RKO (cell line): ENCODE data around the gene SPON2.

ENCODE experiments used
- DNase-seq: peaks from one replicate; pipeline ENCODE4 v3.0.0-alpha.2; 2016; ENCODE audit warnings: low spot score

SPON2 gene

GRCh38 chr4:1208970-1209704 is 36.8 kb upstream of the SPON2 start:
- DNase-seq = no peak

DNA sequence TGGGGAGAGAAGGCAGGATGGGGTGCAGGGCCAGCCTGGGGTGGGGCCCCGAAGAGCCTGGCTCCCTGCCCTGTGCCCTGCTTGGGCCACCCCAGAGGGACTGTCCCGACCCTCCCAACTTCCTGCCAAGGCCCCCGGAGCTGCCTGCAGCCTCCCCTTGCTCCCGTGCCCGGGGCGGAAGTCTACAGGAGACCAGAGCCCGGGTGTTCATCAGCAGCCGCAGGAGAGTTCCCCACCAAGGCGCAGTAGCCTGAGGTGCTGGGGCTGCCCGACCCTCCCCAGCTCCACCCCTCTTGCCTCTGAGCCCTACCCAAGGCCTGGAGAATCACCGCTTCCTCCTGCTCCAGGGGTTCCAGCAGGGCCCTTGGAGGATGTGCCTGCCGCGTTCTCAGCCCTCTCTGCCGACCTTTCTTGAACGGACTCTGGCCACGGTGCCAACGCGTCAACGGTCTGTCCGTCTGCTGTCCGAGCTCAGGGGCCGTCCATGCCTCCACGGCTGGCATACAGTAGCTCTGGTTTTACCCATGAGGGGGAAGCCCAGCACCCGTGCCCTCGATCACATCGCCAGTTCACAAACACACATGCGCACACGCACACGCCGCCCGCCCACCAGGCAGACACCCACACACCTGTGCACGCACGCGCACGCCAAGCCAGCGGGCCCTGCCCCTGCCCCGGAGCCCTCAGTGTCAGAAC is 36.0 kb upstream of the SPON2 start:
- DNase-seq = no peak

DNA sequence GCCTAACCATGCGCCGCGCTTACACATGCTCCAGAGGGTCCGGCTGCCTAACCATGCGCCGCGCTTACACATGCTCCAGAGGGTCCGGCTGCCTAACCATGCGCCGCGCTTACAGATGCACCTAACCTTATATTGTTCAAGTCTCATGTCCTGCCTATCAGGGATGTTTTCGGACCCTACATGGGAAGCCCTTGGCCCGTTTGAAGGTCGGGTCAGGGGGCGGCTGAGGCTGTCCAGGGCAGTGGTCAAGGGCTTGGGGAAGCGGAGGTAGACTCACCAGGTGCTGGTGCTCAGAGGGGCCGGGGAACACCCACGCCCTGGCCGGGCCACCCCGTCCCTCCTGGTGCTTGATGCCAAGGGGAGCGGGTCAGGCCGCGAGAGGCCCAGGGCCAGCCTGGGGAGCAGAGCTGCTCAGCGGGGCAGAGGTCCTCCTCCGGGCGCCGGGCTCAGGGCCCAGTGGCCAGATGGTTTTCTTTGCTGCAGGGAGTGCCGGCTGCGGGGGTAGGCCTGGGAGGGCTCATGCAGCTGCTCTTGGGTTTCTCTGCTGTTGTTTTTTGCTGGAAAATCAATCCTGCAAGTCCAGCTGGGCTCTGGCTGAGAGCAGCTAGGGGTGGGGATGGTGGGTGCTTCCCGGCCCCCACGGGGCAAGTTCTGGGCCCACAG is 35.4 kb upstream of the SPON2 start:
- DNase-seq = no peak

- no peak for DNase-seq
Measured at GRCh38 chr4:1207157-1207470, 34.7 kb upstream of the SPON2 start.

DNA sequence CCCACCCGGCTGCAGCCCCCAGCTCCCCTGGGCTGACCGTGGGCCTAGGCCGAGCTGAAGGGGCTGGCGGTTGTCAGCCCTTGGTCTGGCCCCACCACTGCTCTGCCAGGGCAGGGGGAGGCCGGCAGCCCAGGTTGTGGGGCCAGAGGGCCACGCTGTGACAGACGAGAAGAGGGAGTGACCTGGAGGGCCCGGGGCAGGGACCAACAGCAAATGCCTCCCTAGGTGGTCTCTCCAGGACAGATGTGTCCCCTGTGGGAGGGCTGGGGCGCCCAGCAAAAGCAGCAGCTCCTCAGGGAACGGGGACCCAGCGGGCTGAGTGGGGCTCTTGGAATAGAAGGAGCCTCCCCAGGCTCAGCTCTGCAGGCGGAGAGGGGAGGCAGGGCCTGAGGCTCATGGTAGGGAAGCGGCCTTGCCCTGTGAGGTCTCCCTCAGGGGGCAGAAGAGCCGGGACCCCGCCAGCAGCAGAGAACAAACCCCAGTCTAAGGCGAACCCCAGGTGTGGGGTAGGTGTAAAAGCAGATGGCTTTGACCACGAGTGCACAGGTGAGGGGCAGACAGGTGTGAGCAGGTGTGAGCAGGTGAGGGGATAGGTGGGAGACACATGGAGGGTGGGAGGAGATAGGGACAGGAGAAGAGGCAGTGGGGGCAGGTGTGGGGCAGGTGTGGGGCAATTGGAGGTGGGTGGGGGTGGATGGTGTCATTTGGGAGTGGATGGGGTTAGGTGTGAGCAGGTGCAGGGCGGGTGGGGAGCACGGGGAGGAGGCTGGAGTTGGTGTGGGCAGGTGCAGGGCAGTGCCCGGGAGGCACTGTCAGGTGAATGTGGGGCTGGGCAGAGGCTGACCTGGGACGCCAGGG is 34.1 kb upstream of the SPON2 start:
- no peak for DNase-seq

- no peak for DNase-seq
Measured at GRCh38 chr4:1205586-1206298, 33.4 kb upstream of the SPON2 start.

DNA sequence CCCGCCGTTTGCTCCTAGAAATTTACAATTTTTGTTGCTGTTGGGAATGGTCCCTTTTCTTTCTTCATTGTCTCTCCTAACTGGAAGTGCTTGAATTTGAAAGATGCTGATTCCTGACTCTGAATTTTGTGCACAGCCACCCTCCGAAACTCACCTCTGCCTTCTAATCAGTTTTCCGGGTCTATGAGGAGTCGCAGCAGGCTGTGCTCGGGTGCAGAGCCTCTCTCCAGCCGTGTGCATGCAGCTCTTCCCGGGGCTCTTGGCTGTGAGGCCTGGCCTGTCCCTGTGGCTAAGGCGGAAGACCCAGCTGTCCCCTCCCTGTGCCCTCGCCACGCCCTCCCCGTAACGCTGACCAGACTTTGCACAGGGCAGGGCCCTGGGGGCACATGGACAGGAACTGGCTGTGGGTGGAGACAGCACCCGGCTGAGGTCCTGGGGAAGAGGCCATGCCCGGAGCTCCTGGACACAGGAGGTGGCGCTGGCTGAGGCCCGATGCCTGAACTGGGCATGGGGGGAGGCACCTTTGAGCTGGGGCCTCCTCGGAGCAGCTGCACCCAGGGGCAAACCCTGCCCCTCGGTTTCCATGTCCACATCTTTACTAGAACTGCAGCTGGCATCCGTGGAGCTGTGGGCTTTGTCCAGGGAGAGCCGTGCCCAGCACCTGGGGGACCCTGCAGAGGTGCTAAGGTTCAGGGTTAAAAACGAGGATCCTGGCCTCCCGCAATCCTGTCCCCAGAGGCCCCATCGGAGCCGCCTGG is 32.6 kb upstream of the SPON2 start:
- no peak for DNase-seq

- DNase-seq = no peak
Measured at GRCh38 chr4:1204286-1204827, 32.0 kb upstream of the SPON2 start.

GRCh38 chr4:1203026-1203616 is 30.7 kb upstream of the SPON2 start:
- no peak for DNase-seq

- no peak for DNase-seq
Measured at GRCh38 chr4:1202526-1203011, 30.2 kb upstream of the SPON2 start.

- no peak for DNase-seq
Measured at GRCh38 chr4:1201851-1202525, 29.6 kb upstream of the SPON2 start.

DNA sequence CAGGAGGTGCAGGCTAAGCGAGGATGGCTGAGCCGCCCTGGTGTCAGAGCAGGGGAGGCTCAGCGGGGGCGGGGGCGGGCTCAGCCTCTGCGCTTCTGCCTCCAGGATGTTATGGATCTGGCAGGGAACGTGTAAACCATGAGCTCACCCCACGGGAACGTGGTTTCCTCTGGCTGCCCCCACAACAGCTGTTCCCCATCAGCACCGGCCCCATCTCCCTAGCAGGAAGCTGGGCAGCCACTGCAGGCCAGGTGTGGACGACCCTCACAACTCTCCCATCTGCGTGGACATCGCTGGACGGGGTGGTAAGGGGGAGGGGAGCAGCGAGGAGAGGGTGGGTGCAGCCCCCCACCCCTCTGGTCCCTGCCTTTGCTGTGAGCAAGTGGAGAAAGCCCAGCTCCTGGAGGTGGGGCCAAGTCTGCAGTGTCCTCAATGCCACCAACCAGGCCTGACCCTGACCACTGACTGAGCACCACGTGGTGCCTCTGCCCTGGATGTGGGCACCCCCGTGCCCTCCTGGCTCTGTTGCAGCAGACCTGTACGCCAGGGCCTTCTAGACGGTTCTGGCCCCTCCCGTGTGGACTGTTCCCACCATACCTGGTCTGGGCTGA is 28.1 kb upstream of the SPON2 start:
- peak; percentile 18 for DNase-seq

DNA sequence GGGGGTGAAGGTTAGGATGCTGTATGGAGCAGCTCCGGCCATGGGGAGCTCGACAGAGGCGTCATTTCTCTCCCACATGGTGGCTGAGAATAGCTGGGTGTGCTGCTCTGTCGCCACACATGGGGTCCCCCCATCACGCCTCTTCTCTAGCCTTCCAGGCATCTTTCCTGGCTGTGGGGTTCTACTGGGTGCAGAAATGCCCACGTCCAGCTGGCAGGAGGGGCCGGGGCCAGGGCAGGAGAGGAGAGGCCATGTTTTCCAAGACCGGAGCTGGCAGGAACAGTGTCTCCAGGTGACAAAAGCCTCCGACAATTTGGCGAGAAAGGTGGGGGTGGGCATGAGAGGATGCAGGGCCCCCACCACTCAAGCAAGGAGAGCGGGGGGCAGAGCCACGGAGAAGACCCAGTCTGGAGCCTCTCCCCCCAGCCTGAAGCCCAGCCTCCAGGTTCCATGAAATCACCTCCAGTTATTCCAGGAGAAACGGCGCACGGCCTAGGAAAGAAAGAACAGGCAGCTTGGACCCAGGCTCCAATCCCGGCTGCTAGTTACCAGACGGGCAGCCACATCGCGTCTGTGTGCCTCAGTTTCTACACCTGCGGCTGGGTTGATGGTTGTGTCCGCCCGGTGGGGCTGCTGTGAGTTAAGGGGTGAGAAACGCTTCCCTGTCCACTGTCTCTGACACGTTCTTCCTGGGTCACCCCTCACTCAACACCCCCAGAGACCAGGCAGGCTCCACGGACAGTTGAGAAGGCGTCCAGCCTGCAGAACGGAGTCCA is 27.4 kb upstream of the SPON2 start:
- no peak for DNase-seq

DNA sequence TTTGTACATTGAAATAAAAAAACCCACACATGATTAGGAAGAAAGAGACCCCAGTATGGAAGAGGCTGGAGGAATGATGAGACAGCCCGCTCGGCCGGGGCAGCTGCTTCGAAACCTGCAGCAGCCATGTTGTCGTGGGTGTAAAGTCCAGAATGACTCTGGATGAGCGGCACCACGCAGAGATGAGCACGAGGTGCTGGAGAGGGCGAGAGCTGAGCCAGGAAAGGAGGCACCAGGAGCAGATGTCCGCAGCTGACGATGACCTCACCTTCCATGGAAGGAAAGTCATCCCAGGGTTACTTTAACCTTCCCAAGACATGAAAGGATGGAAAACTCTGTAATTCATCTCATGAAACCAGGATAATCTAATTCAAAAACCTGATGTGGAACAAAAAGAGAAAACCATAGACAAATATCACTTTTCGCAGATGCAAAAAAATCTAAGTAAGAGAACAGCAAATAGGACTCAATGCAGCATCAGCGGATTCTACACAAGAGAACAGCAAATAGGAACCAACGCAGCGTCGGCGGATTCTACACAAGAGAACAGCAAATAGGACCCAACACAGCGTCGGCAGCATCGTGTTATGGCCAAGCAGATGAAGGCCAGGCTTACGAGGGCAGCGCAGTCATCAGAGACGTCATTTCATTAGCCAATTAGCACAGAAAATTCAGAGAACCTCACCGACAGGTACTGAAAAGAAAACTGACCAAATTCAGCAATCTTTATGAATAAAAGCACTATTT is 25.9 kb upstream of the SPON2 start:
- DNase-seq = peak; percentile 32

DNA sequence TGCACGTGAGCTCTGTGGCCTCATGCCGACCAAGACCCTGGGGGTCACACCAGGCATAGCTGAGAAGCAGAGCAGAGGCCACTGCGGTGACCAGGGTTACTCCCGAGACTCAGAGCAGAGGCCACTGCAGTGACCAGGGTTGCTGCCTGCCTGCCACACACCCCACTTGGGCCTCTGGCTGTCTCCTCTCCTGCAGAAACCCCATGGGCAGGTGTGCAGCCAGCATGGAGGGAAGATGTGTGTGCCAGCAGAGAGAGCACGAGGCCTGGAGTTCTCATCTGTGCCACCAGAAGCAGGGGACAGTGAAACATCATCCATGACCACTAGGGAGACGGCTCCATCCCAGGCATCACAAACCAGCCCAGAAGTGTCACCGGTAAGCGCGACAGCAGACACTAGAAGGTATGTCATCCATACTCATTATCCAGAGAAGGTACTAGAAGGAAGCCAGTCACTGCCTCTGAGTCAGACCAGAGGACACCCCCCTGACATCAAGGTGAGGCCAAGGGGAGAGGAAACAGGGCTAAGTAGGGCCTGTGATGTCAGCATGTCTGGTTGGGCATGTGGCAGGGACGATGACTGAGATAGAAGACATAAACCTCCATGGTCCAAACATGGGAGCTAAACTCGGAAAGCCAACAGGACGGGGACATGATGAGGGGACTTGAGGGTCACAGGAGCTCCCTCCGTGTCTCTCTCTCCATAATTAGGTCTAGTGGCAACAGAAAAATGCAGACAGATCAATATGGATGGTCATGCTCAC is 24.2 kb upstream of the SPON2 start:
- no peak for DNase-seq

DNA sequence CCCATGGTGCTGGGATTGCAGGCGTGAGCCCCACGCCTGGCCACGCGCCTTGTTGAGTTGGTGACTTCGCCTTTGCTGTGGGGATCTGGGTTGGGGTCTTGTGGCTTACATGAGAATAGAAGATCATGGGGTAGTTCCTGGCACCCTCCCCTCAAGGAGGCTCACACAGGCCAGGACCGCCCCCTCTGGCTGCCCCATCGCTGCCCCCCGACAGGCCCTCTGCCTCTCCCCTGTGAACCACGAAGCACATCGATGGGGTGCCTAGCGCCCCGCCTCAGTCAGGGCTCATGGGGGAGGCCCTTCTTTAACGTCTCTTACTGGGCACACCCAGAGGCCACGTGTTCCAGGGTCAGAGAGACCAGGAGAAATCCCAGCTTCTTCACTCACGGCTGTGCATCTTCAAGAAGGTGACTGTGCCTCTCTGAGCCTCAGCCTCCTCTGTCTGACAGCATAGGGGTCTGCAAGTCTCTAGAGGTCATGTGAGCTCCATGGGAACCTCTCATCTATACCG is 23.6 kb upstream of the SPON2 start:
- DNase-seq = no peak
